Lower leg skin (tissue), 3 donors: Measurements from ENCODE around the gene RUSF1.

Source experiments
- POLR2A ChIP-seq, 2 donors: fragments of 450-650 bp; IDR thresholded peaks; one replicate each; pipeline ENCODE4 v1.6.1; 2016 to 2017; ENCODE audit warnings: antibody characterized with exemption in 2 of 2, mild to moderate bottlenecking in 1 of 2, moderate library complexity in 1 of 2
- TF ChIP-seq, protein P1 (sequence below), 3 donors: fragments of 450-650 bp; IDR thresholded peaks; one replicate each; pipeline ENCODE4 v1.5.1; 2016; ENCODE audit warnings: antibody characterized with exemption in 3 of 3, mild to moderate bottlenecking in 3 of 3, moderate library complexity in 2 of 3

DNA sequence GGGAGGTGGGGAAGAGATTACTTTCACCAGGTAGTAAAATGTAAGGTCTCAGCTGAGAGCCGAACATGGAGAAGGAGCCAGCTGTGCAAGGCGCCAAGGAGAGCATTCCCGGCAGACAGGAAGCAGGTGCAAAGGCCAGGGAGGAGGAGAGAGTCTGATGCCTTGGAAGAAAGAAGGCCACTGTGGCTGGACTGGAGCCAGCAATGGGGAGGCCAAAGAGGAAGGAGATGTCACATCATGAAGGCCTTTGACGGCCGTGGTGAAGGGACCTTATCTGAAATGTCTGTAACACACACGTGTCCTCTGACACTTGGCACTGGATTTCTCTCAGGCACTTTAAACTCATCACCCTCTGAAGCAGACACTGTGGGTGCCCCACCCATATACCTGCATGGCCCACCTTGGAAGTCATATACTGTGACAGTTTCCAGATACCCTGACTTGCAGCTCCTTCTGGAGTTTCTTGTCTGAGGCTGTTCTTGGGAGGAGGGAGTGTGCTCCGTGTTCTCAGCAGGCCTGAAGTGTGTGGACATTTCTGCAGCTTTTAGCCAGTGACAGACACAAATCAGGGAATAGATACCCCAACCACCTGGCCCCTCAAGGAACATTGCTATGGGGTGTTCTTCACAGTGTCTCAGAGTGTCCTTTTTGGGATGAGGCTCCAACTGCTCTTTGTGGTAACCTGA is 27.2 kb downstream of the RUSF1 start:
- TF ChIP-seq, protein P1, sequence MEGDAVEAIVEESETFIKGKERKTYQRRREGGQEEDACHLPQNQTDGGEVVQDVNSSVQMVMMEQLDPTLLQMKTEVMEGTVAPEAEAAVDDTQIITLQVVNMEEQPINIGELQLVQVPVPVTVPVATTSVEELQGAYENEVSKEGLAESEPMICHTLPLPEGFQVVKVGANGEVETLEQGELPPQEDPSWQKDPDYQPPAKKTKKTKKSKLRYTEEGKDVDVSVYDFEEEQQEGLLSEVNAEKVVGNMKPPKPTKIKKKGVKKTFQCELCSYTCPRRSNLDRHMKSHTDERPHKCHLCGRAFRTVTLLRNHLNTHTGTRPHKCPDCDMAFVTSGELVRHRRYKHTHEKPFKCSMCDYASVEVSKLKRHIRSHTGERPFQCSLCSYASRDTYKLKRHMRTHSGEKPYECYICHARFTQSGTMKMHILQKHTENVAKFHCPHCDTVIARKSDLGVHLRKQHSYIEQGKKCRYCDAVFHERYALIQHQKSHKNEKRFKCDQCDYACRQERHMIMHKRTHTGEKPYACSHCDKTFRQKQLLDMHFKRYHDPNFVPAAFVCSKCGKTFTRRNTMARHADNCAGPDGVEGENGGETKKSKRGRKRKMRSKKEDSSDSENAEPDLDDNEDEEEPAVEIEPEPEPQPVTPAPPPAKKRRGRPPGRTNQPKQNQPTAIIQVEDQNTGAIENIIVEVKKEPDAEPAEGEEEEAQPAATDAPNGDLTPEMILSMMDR (IDR thresholded peaks at IDR 0.05), result no peak
- TF ChIP-seq POLR2A (IDR thresholded peaks at IDR 0.05), result no peak
